Natural killer cell (primary cell): ENCODE data around the gene PRKAR1B. TPM values are rescaled to one million over a fixed set of nuclear protein-coding genes. Genes with fewer than 3 reads are reported as not detected.

ENCODE experiments used
- ATAC-seq, 3 donors: fragments of 150-1000 bp in 2 of 3; fragments of 200-7000 bp in 1 of 3; cut with Tn5 transposase; 1 replicate in 1 of 3; 2 replicates in 2 of 3; pipeline ENCODE4 v1.10.0; 2021; ENCODE audit warnings: mild to moderate bottlenecking in 2 of 3, moderate library complexity in 2 of 3
- DNase-seq, 2 donors: peaks; one replicate each; pipeline versions ENCODE4 v3.0.0 to v3.0.0-alpha.2; 2013 to 2021; ENCODE audit warnings: mixed read lengths in 1 of 2
- H3K27ac ChIP-seq: one replicate; pipeline ENCODE4 v1.5.1; 2013; ENCODE audit warnings: mild to moderate bottlenecking, low read length
- H3K27me3 ChIP-seq: one replicate; pipeline ENCODE4 v1.6.1; 2013; ENCODE audit warnings: low read length; ENCODE audit not compliant: control insufficient read depth, insufficient read depth
- H3K36me3 ChIP-seq: one replicate; pipeline ENCODE4 v1.6.1; 2013; ENCODE audit warnings: low read length; ENCODE audit not compliant: control insufficient read depth, insufficient read depth
- H3K4me1 ChIP-seq: one replicate; pipeline ENCODE4 v1.6.1; 2013; ENCODE audit warnings: low read length; ENCODE audit not compliant: control insufficient read depth, insufficient read depth
- H3K4me3 ChIP-seq: one replicate; pipeline ENCODE4 v1.5.1; 2013; ENCODE audit warnings: low read length
- H3K9me3 ChIP-seq: one replicate; pipeline ENCODE4 v1.6.1; 2013; ENCODE audit warnings: low read length; ENCODE audit not compliant: control insufficient read depth, insufficient read depth
- H3K27ac Mint-ChIP-seq, 2 donors: one replicate each; pipeline ENCODE4 v1.8.0; 2022; ENCODE audit warnings: mild to moderate bottlenecking in 2 of 2, mixed read lengths in 2 of 2, moderate library complexity in 1 of 2
- H3K27me3 Mint-ChIP-seq, 2 donors: one replicate each; pipeline ENCODE4 v1.8.0; 2022; ENCODE audit warnings: low read depth in 2 of 2, mixed read lengths in 2 of 2
- H3K36me3 Mint-ChIP-seq: one replicate; pipeline ENCODE4 v1.8.0; 2022; ENCODE audit warnings: mixed read lengths
- H3K4me1 Mint-ChIP-seq, 2 donors: one replicate each; pipeline ENCODE4 v1.8.0; 2022; ENCODE audit warnings: mixed read lengths in 2 of 2
- H3K4me3 Mint-ChIP-seq: one replicate; pipeline ENCODE4 v1.8.0; 2022; ENCODE audit warnings: mild to moderate bottlenecking, moderate library complexity, mixed read lengths
- H3K9me3 Mint-ChIP-seq, 2 donors: one replicate each; pipeline ENCODE4 v1.8.0; 2022; ENCODE audit warnings: mixed read lengths in 2 of 2
- CTCF ChIP-seq: fragments of 200-600 bp; IDR thresholded peaks from one replicate; pipeline ENCODE4 v1.8.0; 2022; ENCODE audit warnings: antibody characterized with exemption
- WGBS: methylation state at CpG from one replicate; pipeline ENCODE4 v1.1.7; 2013; ENCODE audit warnings: missing lambda C conversion rate; ENCODE audit not compliant: insufficient coverage; 5-methylcytosine and 5-hydroxymethylcytosine counted together
- intact Hi-C: fragments of 100-400 bp; cut with micrococcal nuclease; formaldehyde crosslinking; loops from one replicate; pipeline ENCODE4 v1.14.2; 2022
- total RNA-seq, 4 donors: library from RNA; stranded (reverse); fragments of 120-200 nt in 1 of 4; gene quantifications; one replicate each; pipeline versions ENCODE4 v1.2.3 to v1.2.4, GENCODE V29; 2013 to 2022

Gene PRKAR1B
- total RNA-seq, 3 donors from 2014 or later (not counting 1 experiment from before 2014, with no cell fraction given): 2.4 to 3.8 (median 3.0) TPM

- Mint-ChIP-seq H3K9me3 (no peaks in the 10 kb centered on the region), H3K27ac (no peak overlapping the region), H3K4me3 (no peak overlapping the region), H3K27me3 (peaks cover 6 to 8% of the 10 kb centered on the region in 2 donors), H3K4me1 (no peaks in the 10 kb centered on the region), H3K36me3 (no peaks in the 10 kb centered on the region)
- no peak overlapping the region for H3K27ac ChIP-seq
- DNase-seq (no peak), ATAC-seq (no peak)
- 97% methylated on average over 19 of the region's 19 CpGs for WGBS
- H3K9me3 ChIP-seq: no peaks in the 10 kb centered on the region
- no peak overlapping the region for H3K4me3 ChIP-seq
- peaks cover 5% of the 10 kb centered on the region for H3K4me1 ChIP-seq
- H3K36me3 ChIP-seq: no peaks in the 10 kb centered on the region
- intact Hi-C loops: no loop called here
- TF ChIP-seq CTCF: no peak
- peaks cover 5% of the 10 kb centered on the region for H3K27me3 ChIP-seq
Measured at GRCh38 chr7:512146-512510, 215.0 kb downstream of the PRKAR1B start.

GRCh38 chr7:511476-512145 is 215.5 kb downstream of the PRKAR1B start:
- Mint-ChIP-seq H3K27ac (no peak overlapping the region), H3K27me3 (peaks cover 6 to 8% of the 10 kb centered on the region in 2 donors), H3K36me3 (no peaks in the 10 kb centered on the region), H3K9me3 (no peaks in the 10 kb centered on the region), H3K4me3 (no peak overlapping the region), H3K4me1 (no peaks in the 10 kb centered on the region)
- H3K4me3 ChIP-seq: no peak overlapping the region
- peaks cover 5% of the 10 kb centered on the region for H3K27me3 ChIP-seq
- DNase-seq (no peak), ATAC-seq (no peak)
- no peak for TF ChIP-seq CTCF
- no peak overlapping the region for H3K27ac ChIP-seq
- H3K36me3 ChIP-seq: no peaks in the 10 kb centered on the region
- intact Hi-C loops: no loop called here
- no peaks in the 10 kb centered on the region for H3K9me3 ChIP-seq
- WGBS: 96% methylated on average over 25 of the region's 25 CpGs
- H3K4me1 ChIP-seq: peaks cover 3% of the 10 kb centered on the region

GRCh38 chr7:510782-511281 is 216.2 kb downstream of the PRKAR1B start:
- 89% methylated on average over 25 of the region's 25 CpGs for WGBS
- Mint-ChIP-seq H3K27ac (no peak overlapping the region), H3K9me3 (no peaks in the 10 kb centered on the region), H3K4me3 (no peak overlapping the region), H3K27me3 (peaks cover 5 to 6% of the 10 kb centered on the region in 2 donors), H3K36me3 (no peaks in the 10 kb centered on the region), H3K4me1 (no peaks in the 10 kb centered on the region)
- peaks cover 3% of the 10 kb centered on the region for H3K27me3 ChIP-seq
- no peak for TF ChIP-seq CTCF
- no peaks in the 10 kb centered on the region for H3K9me3 ChIP-seq
- no peak overlapping the region for H3K4me3 ChIP-seq
- H3K36me3 ChIP-seq: no peaks in the 10 kb centered on the region
- intact Hi-C loops: no loop called here
- no peak for ATAC-seq
- DNase-seq: no peak
- no peak overlapping the region for H3K27ac ChIP-seq
- H3K4me1 ChIP-seq: peaks cover 3% of the 10 kb centered on the region

DNA sequence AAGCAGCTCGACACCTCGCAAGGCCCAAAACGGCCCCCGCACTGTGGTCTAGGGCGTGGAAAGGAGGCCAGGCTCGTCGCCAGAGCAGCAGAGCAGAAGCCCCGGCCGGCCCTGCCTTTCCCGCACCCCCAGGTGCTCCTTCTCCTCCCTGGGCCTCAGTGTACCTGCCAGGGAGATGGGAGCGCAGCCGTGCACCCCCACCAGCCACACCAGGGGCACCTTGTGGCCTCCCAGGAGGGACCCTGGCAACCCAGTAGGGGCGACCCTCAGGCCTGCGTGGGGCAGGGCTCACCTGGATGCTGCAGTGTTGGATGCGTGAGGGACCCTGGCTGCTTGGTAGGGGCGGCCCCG is 217.0 kb downstream of the PRKAR1B start:
- Histone ChIP-seq H3K4me1 (peaks cover 3% of the 10 kb centered on the region), H3K4me3 (no peak overlapping the region), H3K36me3 (no peaks in the 10 kb centered on the region), H3K27ac (no peak overlapping the region), H3K27me3 (no peaks in the 10 kb centered on the region), H3K9me3 (no peaks in the 10 kb centered on the region)
- H3K27me3 Mint-ChIP-seq: peaks cover 3 to 6% of the 10 kb centered on the region in 2 donors
- TF ChIP-seq CTCF: no peak
- 93% methylated on average over 17 of the region's 17 CpGs for WGBS
- H3K4me3 Mint-ChIP-seq: no peak overlapping the region
- no peak for ATAC-seq
- no peaks in the 10 kb centered on the region for H3K9me3 Mint-ChIP-seq
- no peaks in the 10 kb centered on the region for H3K4me1 Mint-ChIP-seq
- no peaks in the 10 kb centered on the region for H3K36me3 Mint-ChIP-seq
- no peak for DNase-seq
- intact Hi-C loops: no loop called here
- H3K27ac Mint-ChIP-seq: no peak overlapping the region
